ENCODE measurements around the gene CEP112.
A peak's percentile ranks its signal among the peaks of the same experiment; 100 is the strongest.

Gene CEP112

DNA sequence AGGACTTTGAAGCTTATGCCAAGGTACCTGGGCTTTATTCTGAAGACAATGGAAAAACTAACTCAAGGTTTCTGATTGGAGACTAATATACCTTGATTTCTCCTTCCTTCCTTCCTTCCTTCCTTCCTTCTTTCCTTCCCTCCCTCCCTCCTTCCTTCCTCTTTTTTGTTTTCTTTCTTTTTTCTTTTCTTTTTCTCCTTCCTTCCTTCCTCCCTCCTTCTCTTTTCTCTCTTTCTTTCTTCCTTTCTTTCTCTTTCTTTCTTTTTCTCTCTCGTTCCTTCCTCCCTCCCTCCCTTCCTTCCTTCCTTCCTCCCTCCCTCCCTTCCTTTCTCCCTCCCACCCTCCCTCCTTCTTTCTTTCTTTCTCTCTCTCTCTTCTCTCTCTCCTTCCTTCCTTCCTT, 531.9 kb downstream of the CEP112 start:
- no peaks in the 10 kb centered on the region for H3K9me3 ChIP-seq (ENCODE audit: control insufficient read depth, low read length)
- H3K27me3 ChIP-seq (replicated peaks; ENCODE audit: control insufficient read depth, insufficient read depth, low read length), result no peaks in the 10 kb centered on the region
- H3K4me1 ChIP-seq (ENCODE audit: control insufficient read depth, insufficient read depth, low read length), result peaks cover 24% of the 10 kb centered on the region
- H3K4me3 ChIP-seq (ENCODE audit: low read length), result no peak overlapping the region
- H3K9ac ChIP-seq (ENCODE audit: low read length), result no peak overlapping the region
- no peak for DNase-seq (ENCODE audit: low read depth)
- no peaks in the 10 kb centered on the region for H3K36me3 ChIP-seq (ENCODE audit: control insufficient read depth, insufficient read depth, low read length, severe bottlenecking)

- H3K9me3 ChIP-seq (ENCODE audit: control insufficient read depth, low read length), result no peaks in the 10 kb centered on the region
- peaks cover 24% of the 10 kb centered on the region for H3K4me1 ChIP-seq (ENCODE audit: control insufficient read depth, insufficient read depth, low read length)
- H3K9ac ChIP-seq (ENCODE audit: low read length), result no peak overlapping the region
- H3K36me3 ChIP-seq (ENCODE audit: control insufficient read depth, insufficient read depth, low read length, severe bottlenecking), result no peaks in the 10 kb centered on the region
- DNase-seq (ENCODE audit: low read depth), result no peak
- no peak overlapping the region for H3K4me3 ChIP-seq (ENCODE audit: low read length)
- H3K27me3 ChIP-seq (replicated peaks; ENCODE audit: control insufficient read depth, insufficient read depth, low read length), result no peaks in the 10 kb centered on the region
Measured at GRCh38 chr17:65659512-65659911, 532.4 kb downstream of the CEP112 start.

DNA sequence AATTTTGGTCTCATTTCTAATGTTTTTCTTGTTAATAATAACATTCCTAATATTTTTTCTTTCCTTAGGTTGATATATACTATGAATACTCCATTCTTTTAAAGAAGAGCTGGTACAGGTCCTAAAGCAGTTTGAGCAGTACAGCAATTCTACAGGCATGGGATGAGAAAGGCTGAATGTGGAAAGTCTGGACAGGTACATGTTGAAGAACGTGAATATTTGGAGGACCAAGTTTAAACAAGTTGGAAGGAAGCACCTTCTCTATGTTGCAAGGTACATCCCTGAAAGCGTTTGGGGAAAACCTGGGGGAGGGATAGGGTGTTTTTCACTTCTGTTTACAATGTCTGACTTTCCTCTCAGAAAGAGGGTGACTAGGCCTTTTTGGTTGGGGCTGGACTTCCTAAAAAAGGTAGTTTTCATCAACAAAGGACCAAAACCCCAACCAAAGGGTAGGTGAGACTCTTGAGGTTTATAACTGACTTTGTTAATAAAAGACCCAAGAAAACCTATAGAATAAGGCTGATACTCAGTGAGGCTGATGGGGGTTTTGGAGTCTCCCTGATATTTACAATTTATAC, 534.6 kb downstream of the CEP112 start:
- DNase-seq (ENCODE audit: low read depth), result no peak
- Histone ChIP-seq H3K36me3 (ENCODE audit: control insufficient read depth, insufficient read depth, low read length, severe bottlenecking) (no peaks in the 10 kb centered on the region), H3K9me3 (ENCODE audit: control insufficient read depth, low read length) (no peaks in the 10 kb centered on the region), H3K27me3 (replicated peaks; ENCODE audit: control insufficient read depth, insufficient read depth, low read length) (no peaks in the 10 kb centered on the region), H3K4me3 (ENCODE audit: low read length) (no peak overlapping the region), H3K4me1 (ENCODE audit: control insufficient read depth, insufficient read depth, low read length) (peaks cover 16% of the 10 kb centered on the region), H3K9ac (ENCODE audit: low read length) (no peak overlapping the region)

- peaks cover 10% of the 10 kb centered on the region for H3K4me1 ChIP-seq (ENCODE audit: control insufficient read depth, insufficient read depth, low read length)
- no peaks in the 10 kb centered on the region for H3K9me3 ChIP-seq (ENCODE audit: control insufficient read depth, low read length)
- no peaks in the 10 kb centered on the region for H3K27me3 ChIP-seq (replicated peaks; ENCODE audit: control insufficient read depth, insufficient read depth, low read length)
- no peaks in the 10 kb centered on the region for H3K36me3 ChIP-seq (ENCODE audit: control insufficient read depth, insufficient read depth, low read length, severe bottlenecking)
- peak; percentile 27 for DNase-seq (ENCODE audit: low read depth)
- no peak overlapping the region for H3K9ac ChIP-seq (ENCODE audit: low read length)
- no peak overlapping the region for H3K4me3 ChIP-seq (ENCODE audit: low read length)
Measured at GRCh38 chr17:65656390-65657250, 535.3 kb downstream of the CEP112 start.

DNA sequence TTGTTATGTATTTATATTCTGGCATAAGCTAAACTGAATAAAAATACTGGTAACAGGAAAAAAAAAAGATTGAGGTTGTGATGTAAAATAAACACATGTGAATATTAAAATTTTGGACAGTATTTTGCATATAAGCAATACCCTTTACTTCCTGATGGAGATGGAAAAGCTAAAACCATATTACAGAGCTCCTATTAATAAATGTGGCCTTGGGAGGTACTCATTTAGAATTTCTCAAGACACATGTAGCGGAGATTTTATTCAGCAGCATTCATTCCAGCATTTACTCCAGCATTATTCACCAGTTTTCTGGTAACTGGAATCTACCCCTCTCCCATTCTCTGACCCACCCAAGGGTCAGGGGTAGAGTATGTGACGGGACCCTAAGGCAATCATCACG, 536.2 kb downstream of the CEP112 start:
- no peak overlapping the region for H3K4me3 ChIP-seq (ENCODE audit: low read length)
- H3K4me1 ChIP-seq (ENCODE audit: control insufficient read depth, insufficient read depth, low read length), result peaks cover under 1% of the 10 kb centered on the region

GRCh38 chr17:65644545-65644944, 547.4 kb downstream of the CEP112 start:
- Histone ChIP-seq H3K9me3 (ENCODE audit: control insufficient read depth, low read length) (peaks cover 14% of the 10 kb centered on the region), H3K4me3 (ENCODE audit: low read length) (no peak overlapping the region), H3K9ac (ENCODE audit: low read length) (no peak overlapping the region), H3K4me1 (ENCODE audit: control insufficient read depth, insufficient read depth, low read length) (no peaks in the 10 kb centered on the region), H3K36me3 (ENCODE audit: control insufficient read depth, insufficient read depth, low read length, severe bottlenecking) (no peaks in the 10 kb centered on the region), H3K27me3 (replicated peaks; ENCODE audit: control insufficient read depth, insufficient read depth, low read length) (no peaks in the 10 kb centered on the region)
- DNase-seq (ENCODE audit: low read depth), result no peak

More for the DNA sequence above, 536.2 kb downstream of the CEP112 start:
- no peaks in the 10 kb centered on the region for H3K27me3 ChIP-seq (replicated peaks; ENCODE audit: control insufficient read depth, insufficient read depth, low read length)
- no peaks in the 10 kb centered on the region for H3K36me3 ChIP-seq (ENCODE audit: control insufficient read depth, insufficient read depth, low read length, severe bottlenecking)
- H3K9ac ChIP-seq (ENCODE audit: low read length), result no peak overlapping the region
- no peaks in the 10 kb centered on the region for H3K9me3 ChIP-seq (ENCODE audit: control insufficient read depth, low read length)
- DNase-seq (ENCODE audit: low read depth), result no peak

GRCh38 chr17:65638221-65638975, 553.5 kb downstream of the CEP112 start:
- Histone ChIP-seq H3K9me3 (ENCODE audit: control insufficient read depth, low read length) (peaks cover 3% of the 10 kb centered on the region), H3K9ac (ENCODE audit: low read length) (no peak overlapping the region), H3K36me3 (ENCODE audit: control insufficient read depth, insufficient read depth, low read length, severe bottlenecking) (no peaks in the 10 kb centered on the region), H3K4me3 (ENCODE audit: low read length) (no peak overlapping the region), H3K27me3 (replicated peaks; ENCODE audit: control insufficient read depth, insufficient read depth, low read length) (no peaks in the 10 kb centered on the region), H3K4me1 (ENCODE audit: control insufficient read depth, insufficient read depth, low read length) (no peaks in the 10 kb centered on the region)
- DNase-seq (ENCODE audit: low read depth), result peak; percentile 86

- H3K4me3 ChIP-seq (ENCODE audit: low read length), result no peak overlapping the region
Measured at GRCh38 chr17:65637786-65638185, 554.1 kb downstream of the CEP112 start.

GRCh38 chr17:65634533-65634932, 557.4 kb downstream of the CEP112 start:
- H3K9me3 ChIP-seq (ENCODE audit: control insufficient read depth, low read length), result no peaks in the 10 kb centered on the region

More at GRCh38 chr17:65637786-65638185, 554.1 kb downstream of the CEP112 start:
- H3K27me3 ChIP-seq (replicated peaks; ENCODE audit: control insufficient read depth, insufficient read depth, low read length), result no peaks in the 10 kb centered on the region
- H3K36me3 ChIP-seq (ENCODE audit: control insufficient read depth, insufficient read depth, low read length, severe bottlenecking), result no peaks in the 10 kb centered on the region
- no peak for DNase-seq (ENCODE audit: low read depth)
- H3K4me1 ChIP-seq (ENCODE audit: control insufficient read depth, insufficient read depth, low read length), result no peaks in the 10 kb centered on the region
- H3K9me3 ChIP-seq (ENCODE audit: control insufficient read depth, low read length), result peaks cover 3% of the 10 kb centered on the region
- no peak overlapping the region for H3K9ac ChIP-seq (ENCODE audit: low read length)

DNA sequence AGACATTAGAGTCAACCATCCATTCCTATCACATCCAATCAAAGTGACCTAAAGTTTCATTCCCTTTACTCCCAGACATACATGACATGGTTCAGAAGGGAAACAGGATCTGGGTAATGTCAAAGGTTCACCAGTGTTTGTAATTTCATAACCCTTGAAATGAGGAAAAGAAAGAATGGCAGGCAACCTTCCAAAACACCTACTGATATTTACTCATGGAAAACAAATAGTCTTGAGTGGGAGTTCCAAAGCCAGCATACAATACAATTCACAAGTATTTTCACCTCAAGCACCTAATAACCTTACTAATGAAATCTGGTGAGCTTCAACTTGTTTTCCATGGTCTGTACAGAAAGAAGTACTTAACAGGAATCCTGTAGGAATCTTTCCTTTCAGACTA, 557.9 kb downstream of the CEP112 start:
- no peaks in the 10 kb centered on the region for H3K36me3 ChIP-seq (ENCODE audit: control insufficient read depth, insufficient read depth, low read length, severe bottlenecking)
- peak; percentile 11 for DNase-seq (ENCODE audit: low read depth)
- H3K9me3 ChIP-seq (ENCODE audit: control insufficient read depth, low read length), result no peaks in the 10 kb centered on the region
- H3K9ac ChIP-seq (ENCODE audit: low read length), result no peak overlapping the region
- H3K4me1 ChIP-seq (ENCODE audit: control insufficient read depth, insufficient read depth, low read length), result no peaks in the 10 kb centered on the region
- H3K27me3 ChIP-seq (replicated peaks; ENCODE audit: control insufficient read depth, insufficient read depth, low read length), result no peaks in the 10 kb centered on the region
- no peak overlapping the region for H3K4me3 ChIP-seq (ENCODE audit: low read length)

More at GRCh38 chr17:65634533-65634932, 557.4 kb downstream of the CEP112 start:
- DNase-seq (ENCODE audit: low read depth), result no peak
- no peaks in the 10 kb centered on the region for H3K4me1 ChIP-seq (ENCODE audit: control insufficient read depth, insufficient read depth, low read length)
- H3K4me3 ChIP-seq (ENCODE audit: low read length), result no peak overlapping the region
- H3K9ac ChIP-seq (ENCODE audit: low read length), result no peak overlapping the region
- no peaks in the 10 kb centered on the region for H3K27me3 ChIP-seq (replicated peaks; ENCODE audit: control insufficient read depth, insufficient read depth, low read length)
- no peaks in the 10 kb centered on the region for H3K36me3 ChIP-seq (ENCODE audit: control insufficient read depth, insufficient read depth, low read length, severe bottlenecking)

All from adipocyte (in vitro differentiated cells).